Sigmoid colon (tissue), 7 donors: Measurements from ENCODE around the gene BANP. TPM values are rescaled to one million over a fixed set of nuclear protein-coding genes. Genes with fewer than 3 reads are reported as not detected.
"Not testable (repeated sequence)": the region's sequence is repeated elsewhere in the genome, so short reads cannot be mapped to it uniquely, and the experiment has no call there.

Experiments used
- DNase-seq: peaks from one replicate; pipeline ENCODE4 v3.0.0-alpha.2; 2019
- H3K27ac ChIP-seq, 4 donors: fragments of 200-600 bp; sonication (generic); one replicate each; pipeline ENCODE4 v1.5.1; 2016 to 2019; ENCODE audit warnings: mild to moderate bottlenecking in 1 of 4
- H3K27me3 ChIP-seq, 3 donors: fragments of 200-600 bp; sonication (generic); one replicate each; pipeline ENCODE4 v1.5.1; 2019; ENCODE audit warnings: mild to moderate bottlenecking in 1 of 3
- H3K36me3 ChIP-seq, 4 donors: fragments of 200-600 bp; sonication (generic); one replicate each; pipeline ENCODE4 v1.5.1; 2016 to 2019
- H3K4me1 ChIP-seq, 4 donors: fragments of 200-600 bp; sonication (generic); one replicate each; pipeline ENCODE4 v1.5.1; 2017 to 2019
- H3K4me3 ChIP-seq, 4 donors: fragments of 200-600 bp; sonication (generic); one replicate each; pipeline ENCODE4 v1.5.1; 2017 to 2019; ENCODE audit warnings: mild to moderate bottlenecking in 2 of 4, moderate library complexity in 1 of 4
- H3K9me3 ChIP-seq, 4 donors: fragments of 200-600 bp in 3 of 4; sonication (generic) in 3 of 4; one replicate each; pipeline versions ENCODE4 v1.5.1 to v1.6.1; 2013 to 2019
- CTCF ChIP-seq, 4 experiments: fragments of 450-650 bp in 3 of 4; fragments of 200-600 bp in 1 of 4; IDR thresholded peaks; one replicate each; pipeline ENCODE4 v1.5.1; 2016 to 2019; ENCODE audit warnings: antibody characterized with exemption in 4 of 4, mild to moderate bottlenecking in 3 of 4, moderate library complexity in 2 of 4
- EP300 ChIP-seq, 4 donors: sonication (generic); formaldehyde crosslinking; IDR thresholded peaks; one replicate each; pipeline ENCODE4 v1.6.1; 2017; ENCODE audit warnings: antibody characterized with exemption in 4 of 4
- POLR2A ChIP-seq, 2 donors: fragments of 450-650 bp; IDR thresholded peaks; one replicate each; pipeline ENCODE4 v1.6.1; 2016; ENCODE audit warnings: antibody characterized with exemption in 2 of 2, mild to moderate bottlenecking in 2 of 2, moderate library complexity in 2 of 2
- POLR2AphosphoS5 ChIP-seq, 4 donors: sonication (generic); formaldehyde crosslinking; IDR thresholded peaks; one replicate each; pipeline ENCODE4 v1.6.1; 2017; ENCODE audit warnings: antibody characterized with exemption in 4 of 4
- WGBS, 2 donors: extraction: QIAGEN DNeasy Blood & Tissue Kit; methylation state at CpG; one replicate each; pipeline ENCODE4 v1.1.7; 2013; 5-methylcytosine and 5-hydroxymethylcytosine counted together
- intact Hi-C: fragments of 100-400 bp; cut with DNase I; formaldehyde crosslinking; loops from one replicate; pipeline ENCODE4 v1.15.1; 2023
- polyA plus RNA-seq, 3 donors: library from polyadenylated mRNA; stranded (reverse); fragments of 200-250 nt; gene quantifications; one replicate each; pipeline ENCODE4 v1.2.3, GENCODE V29; 2013
- total RNA-seq, 4 donors: library from RNA; depleted of rRNA; stranded (reverse); fragments of >200 nt; gene quantifications; one replicate each; pipeline ENCODE4 v1.1.0, GENCODE V29; 2016
- donor health status: healthy with polysubstance abuse.
- donor health status: Bipolar disorder and iron deficiency.
- donor health status: healthy.

The BANP gene
- total and polyA plus RNA-seq, 7 donors: 8.4 to 31.0 (median 17.4) TPM

DNA sequence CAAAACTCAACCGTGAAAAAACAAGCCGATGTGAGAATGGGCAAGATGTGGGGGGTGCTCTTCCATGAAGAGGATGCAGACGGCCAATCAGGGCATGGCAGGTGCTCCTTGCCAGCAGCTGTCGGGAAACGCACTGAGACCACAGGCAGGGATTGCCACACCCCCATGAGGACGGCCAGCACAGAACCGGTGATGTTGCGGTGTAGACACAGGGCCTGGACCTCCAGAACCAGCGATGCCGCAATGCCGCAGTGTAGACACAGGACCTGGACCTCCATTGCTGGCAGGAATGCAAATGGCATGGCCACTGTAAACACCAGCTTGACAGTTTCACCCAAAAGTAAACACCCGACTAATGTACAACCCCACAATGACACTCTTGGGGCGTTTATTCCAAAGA lies 164.9 kb downstream of the BANP start:
- 65 to 77% methylated on average over 13 of the region's 13 CpGs for WGBS, 2 donors
- no peak for DNase-seq
- Histone ChIP-seq H3K4me3 (no peak overlapping the region), H3K27me3 (peaks cover 0 to 18% (median 0%) of the 10 kb centered on the region in 3 donors), H3K9me3 (no peaks in the 10 kb centered on the region), H3K36me3 (no peaks in the 10 kb centered on the region), H3K4me1 (no peaks in the 10 kb centered on the region), H3K27ac (no peak overlapping the region)
- TF ChIP-seq POLR2AphosphoS5 (IDR thresholded peaks at IDR 0.05): no peak
- TF ChIP-seq CTCF (IDR thresholded peaks at IDR 0.05): no peak
- TF ChIP-seq EP300 (IDR thresholded peaks at IDR 0.05): no peak
- TF ChIP-seq POLR2A (IDR thresholded peaks at IDR 0.05): no peak
- intact Hi-C loops: no loop called here

- 89 to 92% methylated on average over 20 of the region's 20 CpGs for WGBS, 2 donors
- Histone ChIP-seq H3K9me3 (no peaks in the 10 kb centered on the region), H3K4me3 (no peak overlapping the region), H3K27ac (no peak overlapping the region), H3K27me3 (peaks cover 0 to 18% (median 0%) of the 10 kb centered on the region in 3 donors), H3K4me1 (no peaks in the 10 kb centered on the region), H3K36me3 (no peaks in the 10 kb centered on the region)
- intact Hi-C loops: no loop called here
- no peak for DNase-seq
- TF ChIP-seq CTCF (IDR thresholded peaks at IDR 0.05): no peak
- no peak for TF ChIP-seq POLR2A (IDR thresholded peaks at IDR 0.05)
- no peak for TF ChIP-seq EP300 (IDR thresholded peaks at IDR 0.05)
- TF ChIP-seq POLR2AphosphoS5 (IDR thresholded peaks at IDR 0.05): no peak
These were observed 166.2 kb downstream of the BANP start for GRCh38 chr16:88117476-88117868.

- no peak for DNase-seq
- 27 to 49% methylated on average over 13 of the region's 13 CpGs for WGBS, 2 donors
- intact Hi-C loops: no loop called here
- peaks cover 0 to 18% (median 0%) of the 10 kb centered on the region in 3 donors for H3K27me3 ChIP-seq
- H3K9me3 ChIP-seq: no peaks in the 10 kb centered on the region
- peak overlapping the region in 1 of 4 donors; percentile 46 for H3K27ac ChIP-seq
- no peaks in the 10 kb centered on the region for H3K36me3 ChIP-seq
- no peaks in the 10 kb centered on the region for H3K4me1 ChIP-seq
- H3K4me3 ChIP-seq: no peak overlapping the region
- TF ChIP-seq POLR2AphosphoS5 (IDR thresholded peaks at IDR 0.05) (no peak), EP300 (IDR thresholded peaks at IDR 0.05) (no peak), POLR2A (IDR thresholded peaks at IDR 0.05) (no peak), CTCF (IDR thresholded peaks at IDR 0.05) (no peak)
These were observed 167.1 kb downstream of the BANP start for GRCh38 chr16:88118376-88118775.

DNA sequence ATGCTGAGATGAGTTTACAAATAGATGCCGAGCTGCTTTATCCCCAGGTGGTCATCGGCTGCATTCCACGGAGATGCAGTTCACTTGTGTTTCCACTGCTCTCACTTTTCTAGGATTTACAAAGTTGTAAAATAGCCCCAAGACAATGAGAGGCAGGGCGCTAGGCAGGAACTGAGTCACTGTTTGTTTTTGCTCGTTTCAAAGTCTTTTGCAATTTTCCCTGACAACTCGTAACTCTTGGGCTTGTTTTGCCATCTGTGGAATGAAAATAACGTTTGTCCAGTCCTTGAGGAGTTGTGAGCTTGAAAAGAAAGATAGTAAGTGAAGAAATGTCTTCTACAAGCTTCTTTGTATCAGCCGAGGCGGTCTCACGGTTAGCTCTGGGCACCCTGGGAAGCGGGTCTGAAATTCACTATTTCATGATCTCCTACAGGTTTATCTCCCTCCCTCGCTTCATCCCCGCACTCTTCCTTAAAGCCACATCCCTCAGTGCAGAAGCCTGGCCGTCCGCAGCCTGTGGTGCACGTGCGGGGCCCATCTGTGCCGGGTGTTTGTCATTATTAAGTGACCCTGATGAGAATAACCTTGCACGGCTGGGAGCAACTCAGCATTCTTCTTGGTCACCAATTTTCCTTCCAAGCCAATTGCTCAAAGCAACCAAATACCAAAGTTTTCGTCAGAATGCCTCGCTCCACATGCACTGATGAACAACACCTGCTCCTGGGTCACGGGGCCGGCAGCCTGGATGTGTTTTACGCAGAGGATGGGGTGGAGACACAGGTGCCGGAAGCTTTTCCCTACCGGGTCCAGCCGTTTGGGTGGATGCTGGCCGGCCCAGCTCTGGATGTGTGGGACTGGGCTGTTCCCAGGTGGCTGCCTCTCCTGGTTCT lies 167.9 kb downstream of the BANP start:
- H3K4me1 ChIP-seq, H3K4me3 ChIP-seq, H3K36me3 ChIP-seq, intact Hi-C loops, H3K9me3 ChIP-seq: not testable (repeated sequence)
- TF ChIP-seq POLR2AphosphoS5 (IDR thresholded peaks at IDR 0.05): peak; percentile 15 to 46 (median 21)
- Histone ChIP-seq H3K27me3 (peaks cover 0 to 14% (median 0%) of the 10 kb centered on the region in 3 donors), H3K27ac (peak overlapping the region; percentile 22 to 56 (median 44))
- WGBS, 2 donors: 15 to 43% methylated on average over 28 of the region's 28 CpGs
- DNase-seq: peak; percentile 86

GRCh38 chr16:88119881-88120751 lies 168.9 kb downstream of the BANP start:
- DNase-seq, H3K9me3 ChIP-seq, intact Hi-C loops, H3K36me3 ChIP-seq, H3K4me3 ChIP-seq, H3K4me1 ChIP-seq: not testable (repeated sequence)
- H3K27me3 ChIP-seq: peaks cover 0 to 10% (median 0%) of the 10 kb centered on the region in 3 donors
- WGBS, 2 donors: 89% methylated on average over 49 of the region's 49 CpGs
- H3K27ac ChIP-seq: peak overlapping the region in 2 of 4 donors; percentile 22 to 46
